Naive thymus-derived CD4-positive, alpha-beta T cell (primary cell): ENCODE measurements around the gene ZNF787. TPM values are rescaled to one million over a fixed set of nuclear protein-coding genes. Genes with fewer than 3 reads are reported as not detected.

Experiments used
- ATAC-seq: fragments of 150-1000 bp; cut with Tn5 transposase; 2 replicates; pipeline ENCODE4 v1.10.0; 2021; ENCODE audit warnings: mild to moderate bottlenecking, moderate library complexity
- CTCF ChIA-PET: fragments of 350-600 bp; sonication (Branson Sonifier 250); formaldehyde crosslinking; loops from one replicate; lab custom pipeline; 2021; ENCODE audit warnings: antibody characterized with exemption; lab: Charles Lee
- POLR2A ChIA-PET: fragments of 350-600 bp; sonication (Branson Sonifier 250); formaldehyde crosslinking; loops from one replicate; lab custom pipeline; 2021; ENCODE audit warnings: antibody characterized with exemption, inconsistent platforms; lab: Charles Lee
- DNase-seq, 9 donors: peaks; one replicate each; pipeline versions ENCODE4 v3.0.0 to v3.0.0-alpha.2; 2020 to 2022; ENCODE audit warnings: mixed read lengths in 1 of 9
- H3K27ac ChIP-seq: one replicate; pipeline ENCODE4 v1.7.0; 2013; ENCODE audit warnings: mild to moderate bottlenecking, low read depth, low read length, moderate library complexity
- H3K27me3 ChIP-seq, 2 donors: one replicate each; pipeline ENCODE4 v1.7.0; 2013; ENCODE audit warnings: low read length in 2 of 2, mild to moderate bottlenecking in 2 of 2, moderate library complexity in 2 of 2; ENCODE audit not compliant: control insufficient read depth in 2 of 2, insufficient read depth in 2 of 2
- H3K36me3 ChIP-seq, 3 experiments: 1 replicate in 2 of 3; 2 replicates in 1 of 3; pipeline ENCODE4 v1.7.0; 2013; ENCODE audit warnings: low read length in 3 of 3, mild to moderate bottlenecking in 3 of 3, moderate library complexity in 1 of 3; ENCODE audit not compliant: insufficient read depth in 3 of 3, control insufficient read depth in 2 of 3
- H3K4me1 ChIP-seq, 2 donors: one replicate each; pipeline ENCODE4 v1.7.0; 2013; ENCODE audit warnings: low read length in 2 of 2, mild to moderate bottlenecking in 2 of 2, moderate library complexity in 1 of 2; ENCODE audit not compliant: control insufficient read depth in 2 of 2, insufficient read depth in 2 of 2
- H3K4me3 ChIP-seq: 2 replicates; pipeline ENCODE4 v1.7.0; 2013; ENCODE audit warnings: mild to moderate bottlenecking, low read length
- H3K9me3 ChIP-seq, 3 experiments: 1 replicate in 2 of 3; 2 replicates in 1 of 3; pipeline ENCODE4 v1.7.0; 2013; ENCODE audit warnings: low read length in 3 of 3; ENCODE audit not compliant: control insufficient read depth in 2 of 3
- H3K27ac Mint-ChIP-seq, 9 donors: one replicate each; pipeline ENCODE4 v1.8.0; 2020 to 2022; ENCODE audit warnings: mixed read lengths in 9 of 9, mild to moderate bottlenecking in 8 of 9, moderate library complexity in 5 of 9, inconsistent platforms in 2 of 9
- H3K27me3 Mint-ChIP-seq, 5 donors: one replicate each; pipeline ENCODE4 v1.8.0; 2021 to 2022; ENCODE audit warnings: mixed read lengths in 5 of 5, mild to moderate bottlenecking in 1 of 5
- H3K36me3 Mint-ChIP-seq, 5 donors: one replicate each; pipeline ENCODE4 v1.8.0; 2020 to 2022; ENCODE audit warnings: mixed read lengths in 5 of 5, mild to moderate bottlenecking in 3 of 5, inconsistent platforms in 1 of 5
- H3K4me1 Mint-ChIP-seq, 7 donors: one replicate each; pipeline ENCODE4 v1.8.0; 2020 to 2022; ENCODE audit warnings: mixed read lengths in 7 of 7, mild to moderate bottlenecking in 3 of 7, inconsistent platforms in 1 of 7
- H3K4me3 Mint-ChIP-seq, 10 donors: one replicate each; pipeline ENCODE4 v1.8.0; 2020 to 2022; ENCODE audit warnings: mild to moderate bottlenecking in 10 of 10, mixed read lengths in 10 of 10, moderate library complexity in 6 of 10, inconsistent platforms in 2 of 10
- H3K9me3 Mint-ChIP-seq, 11 donors: one replicate each; pipeline ENCODE4 v1.8.0; 2020 to 2022; ENCODE audit warnings: mixed read lengths in 11 of 11, mild to moderate bottlenecking in 4 of 11, inconsistent platforms in 1 of 11, moderate library complexity in 1 of 11
- intact Hi-C, 2 donors: fragments of 100-400 bp; cut with micrococcal nuclease; formaldehyde crosslinking; loops; one replicate each; pipeline ENCODE4 v1.15.1; 2023
- polyA plus RNA-seq, 2 donors: library from polyadenylated mRNA; unstranded; fragments of 300-500 nt; fragmentation: Illumina TruSeq; gene quantifications; one replicate each; pipeline ENCODE4 v1.2.3, GENCODE V29; 2021
- total RNA-seq, 6 experiments: library from RNA in 5 of 6; stranded (reverse) in 5 of 6; gene quantifications; 1 replicate in 5 of 6; 2 replicates in 1 of 6; pipeline ENCODE4 v1.2.3 and lab custom pipeline; 2021 to 2026

ZNF787 gene
- total and polyA plus RNA-seq, 7 experiments from 2014 or later: 1.5 to 41.2 (median 32.2) TPM

- H3K36me3 ChIP-seq: peaks cover 0 to 5% (median 0%) of the 10 kb centered on the region in 3 experiments
- DNase-seq (no peak), ATAC-seq (no peak)
- Mint-ChIP-seq H3K9me3 (no peaks in the 10 kb centered on the region), H3K27ac (peak overlapping the region in 7 of 9 donors; percentile 21 to 84 (median 55)), H3K27me3 (no peaks in the 10 kb centered on the region), H3K4me1 (peaks cover 46 to 80% (median 66%) of the 10 kb centered on the region in 7 donors), H3K4me3 (peak overlapping the region in 1 of 10 donors; percentile 45), H3K36me3 (peaks cover 0 to 3% (median 0%) of the 10 kb centered on the region in 5 donors)
- H3K27me3 ChIP-seq: no peaks in the 10 kb centered on the region
- H3K4me3 ChIP-seq: no peak overlapping the region
- H3K27ac ChIP-seq: peak overlapping the region; percentile 26
- no peaks in the 10 kb centered on the region for H3K9me3 ChIP-seq
- POLR2A ChIA-PET: interaction anchor here (0.6 to 1.8 kb wide), 2 partner anchors 10 to 14 kb away, joined by 4 to 7 read pairs; partner anchors contain the start of gene ZNF787
- H3K4me1 ChIP-seq: peaks cover 0 to 20% of the 10 kb centered on the region in 2 donors
- CTCF ChIA-PET: interaction anchor here (0.5 kb wide), 1 partner anchor 27 kb away, joined by 3 read pairs; no protein-coding TSS in a partner anchor
- intact Hi-C loops: no loop called here
Observed at GRCh38 chr19:56110515-56111448, 10.3 kb downstream of the ZNF787 start.

- no peak for DNase-seq
- no peak for ATAC-seq
- Histone ChIP-seq H3K27ac (no peak overlapping the region), H3K4me3 (no peak overlapping the region), H3K36me3 (peaks cover 0 to 5% (median 0%) of the 10 kb centered on the region in 3 experiments), H3K27me3 (no peaks in the 10 kb centered on the region), H3K4me1 (peaks cover 0 to 25% of the 10 kb centered on the region in 2 donors), H3K9me3 (no peaks in the 10 kb centered on the region)
- H3K9me3 Mint-ChIP-seq: no peaks in the 10 kb centered on the region
- peak overlapping the region in 1 of 9 donors; percentile 60 for H3K27ac Mint-ChIP-seq
- ChIA-PET CTCF (no interaction called here), POLR2A (no interaction called here)
- no peak overlapping the region for H3K4me3 Mint-ChIP-seq
- H3K27me3 Mint-ChIP-seq: no peaks in the 10 kb centered on the region
- intact Hi-C loops: loop anchor here in 1 of 2 donors (5.0 kb wide), 1 partner anchor 33 kb away; the partner anchor contains the start of gene ZNF444
- peaks cover 0 to 3% (median 0%) of the 10 kb centered on the region in 5 donors for H3K36me3 Mint-ChIP-seq
- peaks cover 47 to 85% (median 65%) of the 10 kb centered on the region in 7 donors for H3K4me1 Mint-ChIP-seq
Observed at GRCh38 chr19:56109226-56109625, 11.9 kb downstream of the ZNF787 start.

GRCh38 chr19:56108447-56109195, 12.5 kb downstream of the ZNF787 start:
- peak overlapping the region in 2 of 9 donors; percentile 15 to 87 for H3K27ac Mint-ChIP-seq
- no peaks in the 10 kb centered on the region for H3K27me3 ChIP-seq
- no peak overlapping the region for H3K27ac ChIP-seq
- peaks cover 41 to 78% (median 61%) of the 10 kb centered on the region in 7 donors for H3K4me1 Mint-ChIP-seq
- peak overlapping the region in 2 of 10 donors; percentile 59 to 65 for H3K4me3 Mint-ChIP-seq
- H3K36me3 Mint-ChIP-seq: peaks cover 0 to 3% (median 0%) of the 10 kb centered on the region in 5 donors
- intact Hi-C loops: loop anchor here in 1 of 2 donors (5.0 kb wide), 1 partner anchor 34 kb away; the partner anchor contains the start of gene ZNF444
- DNase-seq: no peak
- peaks cover 0 to 22% of the 10 kb centered on the region in 2 donors for H3K4me1 ChIP-seq
- CTCF ChIA-PET: no interaction called here
- H3K27me3 Mint-ChIP-seq: no peaks in the 10 kb centered on the region
- H3K4me3 ChIP-seq: no peak overlapping the region
- POLR2A ChIA-PET: no interaction called here
- H3K9me3 ChIP-seq: no peaks in the 10 kb centered on the region
- no peaks in the 10 kb centered on the region for H3K9me3 Mint-ChIP-seq
- ATAC-seq: no peak
- H3K36me3 ChIP-seq: peaks cover 0 to 5% (median 0%) of the 10 kb centered on the region in 3 experiments

- Histone ChIP-seq H3K4me1 (peaks cover 0 to 14% of the 10 kb centered on the region in 2 donors), H3K27me3 (no peaks in the 10 kb centered on the region), H3K36me3 (peaks cover 0 to 12% (median 0%) of the 10 kb centered on the region in 3 experiments), H3K4me3 (no peak overlapping the region), H3K27ac (no peak overlapping the region), H3K9me3 (no peaks in the 10 kb centered on the region)
- Mint-ChIP-seq H3K4me3 (peak overlapping the region in 1 of 10 donors; percentile 65), H3K4me1 (peaks cover 34 to 70% (median 52%) of the 10 kb centered on the region in 7 donors), H3K36me3 (peaks cover 0 to 3% (median 0%) of the 10 kb centered on the region in 5 donors), H3K9me3 (no peaks in the 10 kb centered on the region), H3K27ac (peak overlapping the region in 3 of 9 donors; percentile 14 to 70 (median 15)), H3K27me3 (no peaks in the 10 kb centered on the region)
- intact Hi-C loops: loop anchor here in 1 of 2 donors (5.0 kb wide), 1 partner anchor 35 kb away; the partner anchor contains the start of gene ZNF444
- CTCF ChIA-PET: no interaction called here
- DNase-seq (no peak), ATAC-seq (no peak)
- POLR2A ChIA-PET: interaction anchor here (1.1 kb wide), 1 partner anchor 13 kb away, joined by 3 read pairs; the partner anchor contains the start of gene ZNF787
Observed at GRCh38 chr19:56107626-56108351, 13.3 kb downstream of the ZNF787 start.

DNA sequence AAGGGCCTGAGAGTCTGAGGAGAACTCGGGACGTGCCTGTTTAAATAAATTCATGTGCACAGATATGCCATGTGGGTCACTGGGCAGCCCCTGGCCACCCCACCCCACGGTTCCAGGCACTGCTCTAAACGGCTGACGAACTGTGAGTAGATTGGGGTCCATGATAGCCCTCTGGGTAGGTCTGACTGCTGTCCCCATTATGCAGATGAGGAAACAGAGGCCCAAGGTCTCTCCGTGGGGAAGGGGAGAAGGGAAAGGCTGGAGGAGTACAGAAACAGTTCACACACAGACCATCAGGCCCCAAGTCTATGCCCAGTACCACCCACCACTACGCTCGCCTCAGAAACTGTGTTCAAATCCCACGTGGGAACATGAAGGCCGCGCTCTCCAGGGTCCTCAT, 14.1 kb downstream of the ZNF787 start:
- no peak overlapping the region for H3K4me3 ChIP-seq
- H3K36me3 Mint-ChIP-seq: peaks cover 0 to 4% (median 0%) of the 10 kb centered on the region in 5 donors
- peaks cover 26 to 62% (median 45%) of the 10 kb centered on the region in 7 donors for H3K4me1 Mint-ChIP-seq
- POLR2A ChIA-PET: interaction anchor here (1.1 kb wide), 1 partner anchor 14 kb away, joined by 3 read pairs; the partner anchor contains the start of gene ZNF787
- peak overlapping the region in 5 of 10 donors; percentile 36 to 71 (median 53) for H3K4me3 Mint-ChIP-seq
- peak overlapping the region; percentile 28 for H3K27ac ChIP-seq
- intact Hi-C loops: loop anchor here in 1 of 2 donors (5.0 kb wide), 1 partner anchor 35 kb away; the partner anchor contains the start of gene ZNF444
- no peaks in the 10 kb centered on the region for H3K27me3 ChIP-seq
- peak overlapping the region in 5 of 9 donors; percentile 14 to 83 (median 70) for H3K27ac Mint-ChIP-seq
- no peaks in the 10 kb centered on the region for H3K9me3 Mint-ChIP-seq
- CTCF ChIA-PET: interaction anchor here (0.6 kb wide), 1 partner anchor 35 kb away, joined by 3 read pairs; no protein-coding TSS in a partner anchor
- H3K36me3 ChIP-seq: peaks cover 0 to 20% (median 0%) of the 10 kb centered on the region in 3 experiments
- H3K9me3 ChIP-seq: no peaks in the 10 kb centered on the region
- ATAC-seq: no peak
- no peaks in the 10 kb centered on the region for H3K27me3 Mint-ChIP-seq
- no peak for DNase-seq
- peaks cover 0 to 8% of the 10 kb centered on the region in 2 donors for H3K4me1 ChIP-seq
